ENCODE measurements around the gene PCP4.

PCP4 gene

DNA sequence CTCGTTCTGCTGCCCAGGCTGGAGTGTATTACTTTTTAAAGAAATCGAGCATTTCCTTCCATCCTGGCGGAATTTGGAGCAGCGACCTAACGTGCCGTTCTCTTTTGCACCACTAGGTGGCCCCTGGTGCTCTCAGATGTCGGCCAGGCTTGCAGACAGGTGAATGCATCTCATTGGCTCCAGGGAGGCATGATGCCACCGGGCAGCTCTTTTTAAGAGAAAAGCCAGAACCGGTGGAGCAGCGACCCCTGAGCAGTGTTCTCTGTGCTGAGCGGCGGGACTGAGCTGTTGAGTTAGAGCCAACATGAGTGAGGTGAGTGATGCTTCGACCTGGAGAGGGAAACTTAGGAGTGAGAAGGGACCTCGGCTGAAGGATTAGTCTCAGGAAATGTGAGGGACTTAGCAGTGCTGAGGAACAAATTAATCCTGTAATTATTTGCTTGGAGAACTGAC, at the start of gene PCP4:
Gene PCP4, plus strand, starts transcription at position 241 of the 453 bp plus-strand sequence. Its CDS starts 64 bp downstream, at position 305.
- no peak for DNase-seq (ENCODE audit: low read depth in 2 of 2)

DNA sequence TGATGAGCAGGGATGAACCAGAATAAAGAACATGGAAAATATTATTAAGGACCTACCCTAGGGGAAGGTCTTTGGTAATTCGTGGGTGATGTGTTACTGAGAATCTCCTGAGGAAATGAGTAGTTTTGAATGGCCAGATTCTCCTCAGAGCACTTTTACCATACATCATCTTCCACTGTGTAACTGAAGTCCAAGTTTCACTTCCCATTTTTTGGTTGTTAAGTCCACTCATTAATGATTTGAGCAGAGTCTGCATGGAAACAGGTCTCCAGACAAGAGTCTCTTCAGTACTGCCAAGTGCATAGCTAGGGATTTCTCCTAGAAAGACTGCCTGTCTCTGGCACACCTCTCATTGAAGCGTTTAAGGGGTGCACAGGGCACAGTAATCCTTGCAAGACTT, 48.7 kb upstream of the PCP4 start:
- DNase-seq (ENCODE audit: low read depth in 2 of 2) = no peak

DNA sequence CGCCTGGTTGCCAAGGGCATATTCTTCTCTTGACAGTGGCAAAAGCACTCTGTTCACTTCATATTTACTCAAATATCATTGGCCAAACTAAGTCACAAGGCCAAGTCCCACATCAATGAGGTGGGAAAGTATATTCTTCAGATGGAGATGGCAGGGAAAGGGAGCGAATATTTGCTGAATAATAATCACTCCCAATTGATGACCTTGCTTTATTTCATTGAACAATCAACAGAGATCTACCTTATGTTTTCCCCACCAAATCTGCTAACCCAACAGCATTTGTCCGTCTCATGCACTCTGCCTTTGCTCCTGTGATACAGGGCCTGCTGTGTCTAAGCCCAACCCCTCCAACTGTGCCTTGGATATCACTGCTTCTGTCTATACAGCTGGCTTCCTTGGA, 45.2 kb upstream of the PCP4 start:
- no peak for DNase-seq (ENCODE audit: low read depth in 2 of 2)

DNA sequence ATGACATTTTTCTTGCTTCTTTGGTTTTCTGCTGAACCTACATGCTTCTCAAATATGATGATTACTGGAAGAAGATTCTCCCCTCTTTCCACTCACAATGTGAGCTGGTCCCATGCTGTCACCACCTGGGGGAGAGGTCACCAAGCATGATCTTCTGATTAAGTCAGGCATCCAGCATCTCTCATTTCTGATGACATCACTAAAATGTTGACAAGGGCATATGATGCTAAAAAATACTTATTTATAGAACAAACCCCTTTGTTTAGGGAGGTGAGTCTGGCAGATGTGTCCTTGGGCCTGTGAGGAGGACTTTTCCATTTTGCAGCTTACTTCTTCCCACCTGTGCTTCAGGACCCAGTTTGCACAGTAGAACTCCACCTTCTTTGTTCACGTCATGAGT, 42.0 kb upstream of the PCP4 start:
- no peak for DNase-seq (ENCODE audit: low read depth in 2 of 2)

DNA sequence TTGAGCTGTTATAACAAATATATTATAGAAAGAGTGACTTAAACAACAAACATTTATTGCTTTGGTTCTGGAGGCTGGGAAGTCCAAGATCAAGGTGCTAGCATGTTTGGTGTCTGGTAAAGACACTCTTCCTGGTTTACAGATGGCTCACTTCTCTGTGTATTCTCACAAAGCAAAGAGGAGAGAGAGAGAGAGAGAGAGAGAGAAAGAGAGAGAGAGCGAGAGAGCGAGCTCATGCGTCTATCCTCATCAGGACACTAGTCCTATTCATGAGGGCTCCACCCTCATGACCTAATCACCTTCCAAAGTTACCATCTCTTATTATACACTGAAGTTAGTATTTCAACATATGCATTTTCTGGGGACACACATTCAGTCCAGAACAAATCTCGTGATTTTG, 32.7 kb upstream of the PCP4 start:
- no peak for DNase-seq (ENCODE audit: low read depth in 2 of 2)

DNA sequence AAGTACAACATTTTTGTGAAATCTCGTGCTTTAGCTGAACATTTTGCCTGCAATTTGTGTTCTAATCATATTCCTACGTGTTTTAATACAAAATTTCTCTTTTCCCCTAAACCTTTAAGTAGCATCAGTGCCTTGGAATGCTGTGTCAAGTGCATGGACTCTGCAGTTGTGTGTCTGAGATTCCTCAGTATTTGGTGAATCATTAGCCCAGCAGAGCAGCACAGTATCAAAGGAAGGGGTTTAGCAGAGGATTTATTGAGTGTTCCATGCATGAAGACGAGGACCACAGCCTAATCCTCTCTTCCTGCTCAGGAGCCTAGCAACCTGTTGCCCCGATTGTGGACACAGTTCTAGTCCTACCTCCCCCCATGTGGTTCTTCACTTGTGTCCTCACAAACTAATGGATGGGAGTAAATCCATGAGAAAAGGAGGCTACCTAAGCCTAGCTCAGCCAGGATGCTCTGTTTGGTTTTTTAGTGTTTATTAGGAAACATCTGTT, 29.3 kb upstream of the PCP4 start:
- no peak for DNase-seq (ENCODE audit: low read depth in 2 of 2)

DNA sequence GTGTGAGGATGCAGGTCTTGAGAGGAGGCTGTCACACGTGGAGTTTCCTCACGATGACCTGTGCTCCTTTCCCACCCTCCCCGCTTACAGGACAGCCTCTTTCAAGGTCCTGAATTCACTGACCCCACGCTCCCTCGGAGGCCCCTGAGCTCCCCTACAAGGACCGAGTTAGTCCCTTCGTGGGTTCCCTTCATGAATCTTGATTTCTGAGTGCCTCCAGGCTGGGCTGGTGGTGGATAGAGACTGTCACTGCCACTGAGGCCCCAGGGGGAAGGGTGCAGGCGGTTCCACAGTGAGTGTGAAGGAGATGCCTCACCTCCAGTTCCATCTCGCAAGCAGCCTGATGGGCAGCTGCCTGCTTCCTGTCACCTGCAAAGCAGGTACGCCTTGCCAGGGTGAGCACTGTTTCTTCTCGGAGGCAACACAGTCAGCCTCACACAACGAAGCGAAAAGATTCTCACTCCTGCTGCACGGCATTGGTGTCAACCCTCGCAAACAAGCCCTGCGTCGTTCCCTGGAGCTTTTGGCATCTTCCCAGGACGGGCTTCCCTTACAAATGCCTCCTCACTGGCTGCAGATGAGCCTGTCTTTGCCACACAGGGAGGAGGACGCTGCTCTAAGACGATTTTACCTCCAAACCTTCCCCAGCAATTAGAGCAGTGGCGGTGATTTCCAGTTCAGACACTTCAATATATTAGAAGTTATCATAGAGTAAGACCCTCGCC, 26.7 kb upstream of the PCP4 start:
- no peak for DNase-seq (ENCODE audit: low read depth in 2 of 2)

DNA sequence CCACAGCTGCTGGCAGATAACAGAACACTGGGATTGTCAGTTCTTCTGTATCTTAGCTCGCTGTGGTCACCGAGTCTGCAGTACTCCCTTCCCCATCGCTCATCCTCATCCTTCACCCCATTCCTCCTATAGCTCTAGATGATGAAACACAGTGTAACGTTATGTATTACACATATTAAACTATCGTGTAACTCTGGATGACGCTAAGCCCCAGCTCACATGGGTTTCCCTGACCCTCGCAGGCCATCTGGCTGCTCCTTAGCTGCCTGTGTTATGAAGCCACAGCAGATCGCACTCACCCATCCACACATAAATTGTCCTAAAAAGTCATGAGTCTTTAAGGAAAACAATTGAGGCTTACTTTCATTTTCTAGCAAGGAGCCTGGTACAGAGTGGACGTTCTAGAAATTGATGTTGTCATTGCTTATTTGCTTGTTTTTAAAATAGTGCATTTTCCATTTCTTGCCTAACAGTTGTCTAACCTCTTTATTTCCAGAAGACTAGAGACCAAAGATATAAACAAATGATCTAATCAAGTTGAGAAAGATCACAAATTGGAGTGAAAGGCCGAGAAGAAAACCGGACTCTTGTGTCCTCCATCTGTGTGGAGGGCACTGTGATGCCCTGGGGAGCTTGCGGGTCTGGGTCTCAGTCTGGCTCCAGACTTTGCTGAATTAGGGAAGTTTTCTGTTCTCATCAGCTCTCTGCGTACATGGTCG, 24.3 kb upstream of the PCP4 start:
- DNase-seq (ENCODE audit: low read depth in 2 of 2) = no peak

DNA sequence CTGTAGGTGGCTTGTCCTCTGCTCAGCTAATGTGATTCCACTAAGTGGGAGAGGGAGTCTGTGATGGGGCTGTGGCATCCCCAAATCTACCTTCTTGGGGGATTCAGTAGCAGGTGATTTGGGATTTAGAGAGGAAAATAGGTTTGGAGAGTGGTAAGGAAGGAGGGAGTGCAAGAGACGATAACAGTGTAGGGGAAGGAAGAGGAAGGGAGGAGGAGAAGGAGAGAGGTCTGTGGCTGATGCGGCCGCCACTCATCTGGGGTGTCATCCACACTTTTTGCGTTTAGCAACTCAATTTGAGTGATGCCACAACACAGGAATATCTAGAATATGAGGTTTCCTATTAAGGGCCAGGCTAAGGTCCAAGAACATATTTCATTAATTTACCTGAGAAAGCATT, 23.8 kb upstream of the PCP4 start:
- DNase-seq (ENCODE audit: low read depth in 2 of 2) = no peak

DNA sequence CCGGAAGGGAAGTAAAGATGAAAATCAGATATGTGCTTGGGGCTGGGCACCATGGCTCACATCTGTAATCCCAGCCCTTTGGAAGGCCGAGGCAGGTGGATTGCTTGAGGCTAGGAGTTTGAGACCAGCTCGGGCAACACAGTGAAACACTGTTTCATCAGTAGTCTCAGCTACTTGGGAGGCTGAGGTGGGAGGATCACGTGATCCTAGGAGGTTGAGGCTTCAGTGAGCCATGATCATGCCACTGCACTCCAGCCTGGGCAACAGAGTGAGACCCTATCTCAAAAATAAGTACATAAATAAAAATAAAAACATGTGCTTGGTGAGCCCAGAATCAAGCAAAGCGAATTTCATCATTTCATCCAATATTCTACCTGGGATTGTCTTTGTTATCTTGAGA, 23.3 kb upstream of the PCP4 start:
- no peak for DNase-seq (ENCODE audit: low read depth in 2 of 2)

DNA sequence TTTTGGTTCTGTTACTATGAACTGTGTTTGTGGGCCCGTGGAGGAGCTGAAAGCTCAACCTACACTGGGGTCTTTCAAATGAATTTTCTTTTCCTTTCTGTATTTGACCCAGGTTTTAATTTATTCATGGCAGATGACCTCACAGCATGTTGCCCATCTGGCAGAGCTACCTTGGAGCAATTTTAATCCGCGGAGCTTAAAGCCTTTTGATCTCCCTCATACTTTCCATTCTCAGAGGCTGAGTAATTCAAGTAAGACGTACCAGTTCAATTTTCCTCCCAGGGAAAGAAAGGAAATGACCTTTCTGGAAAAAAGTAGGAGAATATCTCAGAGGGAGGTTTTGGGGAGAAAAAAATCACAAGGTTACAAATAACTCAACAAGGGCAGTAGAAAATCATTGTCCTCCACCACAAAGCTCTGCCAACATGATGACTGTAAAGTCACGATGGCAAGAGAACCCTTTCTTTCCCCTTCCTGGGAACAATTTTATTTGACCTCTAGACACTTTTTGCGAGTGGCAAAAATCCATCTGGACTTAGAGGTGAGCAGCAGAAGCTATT, 21.6 kb upstream of the PCP4 start:
- peak; percentile 36 to 43 for DNase-seq (ENCODE audit: low read depth in 2 of 2)

DNA sequence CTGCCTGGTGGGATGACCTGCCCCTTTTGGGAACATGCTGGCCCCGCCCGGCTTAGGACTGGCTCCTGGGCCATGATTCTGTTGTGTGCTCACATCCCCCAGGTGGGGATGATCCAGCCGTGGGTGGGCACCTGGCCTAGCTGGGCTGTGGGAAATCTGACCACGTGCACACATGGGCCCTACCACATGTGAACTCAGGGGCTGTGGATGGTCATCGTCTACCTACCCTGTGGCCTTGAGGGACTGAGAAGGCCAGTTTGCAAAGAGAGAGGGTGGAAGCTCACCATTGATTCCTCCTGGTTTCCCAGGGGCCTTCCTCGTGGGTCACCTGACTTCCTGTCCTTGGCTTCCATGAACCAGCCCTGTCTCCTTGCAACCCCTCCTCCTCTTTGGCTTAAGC, 19.4 kb upstream of the PCP4 start:
- DNase-seq (ENCODE audit: low read depth in 2 of 2) = no peak

DNA sequence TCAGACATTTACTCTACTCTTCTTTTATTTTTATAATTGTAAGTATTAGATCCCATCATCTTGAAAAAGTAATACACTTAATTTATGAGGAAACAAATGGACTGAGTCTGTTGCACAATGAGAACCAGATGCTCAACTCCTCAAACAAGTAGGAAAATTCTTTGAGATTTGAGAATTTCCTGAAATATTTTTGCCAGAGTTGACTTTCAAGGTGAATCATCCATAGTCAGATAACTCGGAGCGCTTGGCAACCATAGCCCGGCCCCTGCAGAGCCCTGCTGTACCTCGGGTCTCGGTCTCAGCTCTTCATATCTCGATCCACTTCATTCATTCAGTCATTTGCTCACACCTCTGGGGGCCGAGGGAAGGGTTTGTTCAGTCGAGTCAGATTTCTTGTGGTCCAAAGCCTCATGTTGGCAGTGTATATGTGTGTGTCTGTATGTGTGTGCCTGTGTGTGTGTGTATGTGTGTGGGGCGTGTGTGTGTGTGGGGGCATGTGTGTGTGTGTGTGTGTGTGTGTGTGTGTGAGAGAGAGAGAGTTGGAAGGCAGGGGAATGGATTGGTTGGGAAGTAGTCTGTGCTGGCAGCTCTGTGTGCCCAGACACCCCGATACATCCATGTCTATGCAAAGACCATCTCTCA, 18.1 kb upstream of the PCP4 start:
- DNase-seq (ENCODE audit: low read depth in 2 of 2) = peak; percentile 78 to 83

DNA sequence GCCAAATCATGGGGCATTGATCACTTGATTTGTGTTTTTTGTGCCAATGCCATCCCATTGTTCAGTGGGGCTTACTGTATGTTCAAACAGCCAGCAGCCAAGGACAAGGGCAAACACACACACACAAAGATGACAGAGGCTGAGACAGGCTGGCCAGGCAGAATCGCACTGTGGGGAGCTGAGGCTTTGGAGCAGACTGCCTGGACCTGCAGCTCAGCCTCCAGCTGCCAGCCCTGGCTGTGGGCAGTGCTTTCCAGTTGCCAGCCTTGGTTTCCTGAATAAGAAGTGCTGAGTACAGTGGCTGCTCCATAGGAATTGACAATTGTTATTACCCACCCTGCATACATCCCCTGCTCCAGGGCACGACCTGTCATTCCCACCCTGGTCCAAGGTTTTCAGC, 16.9 kb upstream of the PCP4 start:
- no peak for DNase-seq (ENCODE audit: low read depth in 2 of 2)

DNA sequence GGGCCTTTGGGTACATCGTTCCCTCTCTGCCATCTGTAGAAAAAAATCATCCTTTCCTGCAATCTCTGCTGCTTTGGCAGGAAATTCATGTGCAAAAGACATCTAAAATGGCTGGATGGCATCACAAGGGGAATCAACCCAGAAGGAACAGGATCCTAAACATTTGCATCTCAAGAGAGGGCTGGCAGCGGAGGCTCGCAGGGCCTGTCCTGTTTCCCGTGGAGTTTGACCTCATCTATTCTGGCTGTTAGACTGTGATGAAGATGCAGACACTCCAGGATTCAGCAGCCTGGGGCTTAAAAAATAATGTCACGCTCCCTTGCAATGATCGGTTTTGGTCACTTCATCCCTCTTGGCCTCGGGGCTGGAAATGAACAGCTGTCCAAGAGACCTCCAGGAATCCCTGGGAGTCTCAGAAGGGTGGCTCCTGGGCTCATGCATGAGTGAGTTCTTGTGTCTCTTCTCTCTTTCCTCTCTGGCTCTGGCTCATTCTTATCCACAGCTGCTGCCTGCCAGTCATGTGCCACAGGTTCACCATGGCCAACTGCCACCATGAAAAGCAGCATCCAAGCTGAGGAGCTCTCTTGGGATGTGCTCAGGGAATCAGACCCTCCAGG, 16.1 kb upstream of the PCP4 start:
- no peak for DNase-seq (ENCODE audit: low read depth in 2 of 2)

DNA sequence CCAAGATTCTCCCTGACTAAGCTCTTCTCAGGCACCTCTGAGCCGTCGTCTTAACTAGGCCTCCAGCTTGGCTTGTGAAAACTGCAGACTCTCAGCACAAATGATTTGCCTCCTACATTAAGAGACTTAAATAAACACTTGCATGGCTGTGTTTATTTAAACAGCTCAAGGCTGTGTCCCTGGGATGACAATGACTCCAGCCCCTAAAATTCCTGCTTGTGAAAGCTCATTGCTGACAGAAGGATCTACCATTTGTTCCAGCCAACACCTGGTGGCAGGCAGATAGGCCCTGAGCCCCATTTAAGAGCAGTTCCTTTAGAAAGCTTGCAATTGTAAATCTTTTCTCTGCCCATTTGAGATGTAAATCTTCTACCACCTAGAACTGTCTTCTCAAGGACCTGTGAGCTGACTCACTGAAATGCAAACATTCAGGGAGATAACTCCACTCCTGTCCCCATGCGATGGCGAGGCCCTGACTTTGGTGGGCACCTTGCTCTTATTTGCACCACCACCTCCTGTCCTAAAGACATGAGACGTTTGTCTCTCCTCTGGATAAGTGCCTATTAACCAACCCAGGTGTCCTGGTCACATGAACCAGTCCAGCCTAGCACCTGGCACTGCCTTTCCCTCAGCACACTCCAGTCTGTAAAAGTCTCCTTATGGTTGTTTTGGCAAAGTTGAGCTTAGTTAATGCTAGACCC, 15.1 kb upstream of the PCP4 start:
- DNase-seq (ENCODE audit: low read depth in 2 of 2) = no peak

DNA sequence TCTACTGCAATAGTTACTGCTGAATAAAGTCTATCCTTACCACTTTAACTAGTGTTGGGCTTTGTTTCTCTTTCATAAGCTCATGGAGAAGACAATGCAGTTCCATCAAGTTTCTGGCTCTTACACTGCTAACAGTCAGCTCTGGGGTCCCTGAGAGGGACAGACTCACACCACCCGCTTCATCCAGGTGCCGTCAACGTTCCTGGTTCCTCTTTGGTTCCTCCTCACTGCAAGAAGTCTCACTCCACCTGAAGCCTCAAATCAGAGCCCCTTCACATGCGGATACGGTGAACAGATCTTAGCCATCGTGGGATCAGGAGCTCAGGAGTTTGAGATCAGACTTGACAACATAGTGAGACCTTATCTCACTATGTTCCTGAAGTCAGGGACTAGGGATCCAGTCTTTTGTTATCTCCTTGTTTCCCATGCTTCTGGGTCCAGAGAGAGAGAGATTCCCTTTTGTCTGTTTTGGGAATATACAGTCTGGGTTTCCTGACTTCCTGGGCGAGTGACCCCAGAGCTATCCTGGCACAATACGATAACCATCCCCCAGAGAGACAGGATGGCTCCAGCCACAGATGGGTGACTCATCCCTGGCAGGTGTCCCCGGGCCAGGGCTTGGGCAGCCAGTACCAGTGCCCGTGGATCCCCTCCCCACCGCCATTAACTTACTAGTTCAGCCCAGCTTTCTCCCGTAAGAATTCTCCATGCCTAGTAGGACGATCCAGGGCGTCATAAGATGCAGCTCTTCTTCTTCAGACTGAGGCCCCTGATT, 14.3 kb upstream of the PCP4 start:
- DNase-seq (ENCODE audit: low read depth in 2 of 2) = no peak

DNA sequence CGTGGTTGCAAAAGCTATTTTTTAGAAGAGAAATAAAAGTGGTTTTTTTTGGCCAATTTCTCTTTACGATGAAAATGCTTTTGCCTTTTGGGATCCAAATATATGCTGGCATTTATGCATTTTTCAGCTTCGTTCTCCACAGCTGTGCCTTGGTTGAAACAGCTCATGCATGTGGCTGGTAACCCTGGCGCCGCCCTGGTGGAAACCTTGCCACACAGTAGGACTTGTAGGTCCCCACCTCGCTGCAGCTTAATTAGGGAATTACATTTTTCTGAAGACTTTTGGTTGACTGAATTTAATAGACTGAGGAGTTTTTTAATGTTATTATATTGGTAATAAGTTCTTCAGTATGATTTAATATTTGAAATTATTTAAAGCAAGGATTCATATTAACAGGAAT, 12.7 kb upstream of the PCP4 start:
- no peak for DNase-seq (ENCODE audit: low read depth in 2 of 2)

DNA sequence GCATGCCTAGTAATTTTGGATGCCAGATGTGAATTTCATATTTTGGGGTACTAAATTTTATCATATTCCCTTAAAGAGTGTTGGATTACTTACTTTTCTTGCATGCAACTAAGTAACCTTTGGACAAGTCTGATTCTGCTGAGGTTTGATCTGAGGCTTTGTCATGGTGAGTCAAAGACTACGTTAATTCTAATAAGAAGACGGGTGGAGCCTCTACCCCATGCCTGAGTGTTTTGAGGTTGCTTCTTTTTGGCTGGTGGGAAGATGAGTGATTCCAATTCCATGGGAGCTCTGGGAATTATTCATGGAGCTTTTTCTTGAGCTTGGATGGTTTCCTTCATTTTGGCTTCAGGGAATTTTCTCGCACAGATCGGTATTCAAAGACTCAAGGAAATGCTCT, 11.6 kb upstream of the PCP4 start:
- DNase-seq (ENCODE audit: low read depth in 2 of 2) = no peak

DNA sequence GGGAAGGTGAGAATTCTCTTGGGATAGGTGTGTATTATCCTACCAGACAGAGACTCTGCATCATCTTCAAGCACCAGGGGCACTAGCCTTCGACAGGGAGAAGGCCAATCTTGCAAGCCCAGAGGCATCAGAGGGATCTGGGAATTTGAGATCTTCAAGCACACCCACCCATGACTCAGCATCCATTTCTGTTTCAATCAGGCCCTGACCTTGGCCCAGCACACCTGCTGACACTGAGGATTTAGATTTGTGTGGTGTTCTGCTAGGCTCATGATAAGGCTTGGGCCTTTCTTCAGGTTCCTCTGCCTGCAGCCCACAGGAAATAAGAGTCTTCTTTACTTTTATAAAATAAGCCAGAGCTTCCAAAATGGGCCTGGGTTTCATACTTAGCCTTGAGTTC, 6.6 kb upstream of the PCP4 start:
- DNase-seq (ENCODE audit: low read depth in 2 of 2) = no peak

DNA sequence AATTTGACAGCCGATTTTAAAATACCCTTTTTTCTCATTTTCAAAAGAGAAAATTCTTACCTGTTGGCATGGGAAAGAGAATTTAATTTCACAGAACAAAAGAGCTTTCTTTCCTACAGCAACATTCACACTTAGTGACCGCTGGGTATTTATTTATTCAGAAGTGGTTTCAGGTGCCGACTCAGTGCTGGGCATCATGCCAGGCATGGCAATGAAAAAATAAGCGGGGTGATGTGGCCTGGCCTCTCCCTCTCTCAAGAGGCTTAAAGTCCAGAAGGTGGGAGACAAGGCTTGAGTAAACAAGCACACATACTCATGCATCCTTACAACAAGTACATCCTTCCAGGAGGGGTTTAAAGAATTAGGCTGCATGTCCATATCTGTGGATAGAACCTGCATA, 4.1 kb upstream of the PCP4 start:
- DNase-seq (ENCODE audit: low read depth in 2 of 2) = no peak
